Tibial artery (tissue), 4 donors: ENCODE data around the gene COA8.

Experiments
- DNase-seq, 2 donors: peaks; one replicate each; pipeline ENCODE4 v3.0.0-alpha.2; 2019
- H3K27ac ChIP-seq, 2 donors: fragments of 200-600 bp; sonication (generic) in 1 of 2; 1 replicate in 1 of 2; 2 replicates in 1 of 2; pipeline ENCODE4 v1.5.1; 2018 to 2019; ENCODE audit warnings: mild to moderate bottlenecking in 1 of 2
- H3K27me3 ChIP-seq, 2 donors: fragments of 200-600 bp; sonication (generic) in 1 of 2; one replicate each; pipeline versions ENCODE4 v1.5.1 to v1.6.0; 2016 to 2019
- H3K36me3 ChIP-seq, 3 donors: fragments of 200-600 bp; sonication (generic) in 2 of 3; one replicate each; pipeline ENCODE4 v1.5.1; 2016 to 2019; ENCODE audit warnings: mild to moderate bottlenecking in 2 of 3
- H3K4me1 ChIP-seq, 4 donors: fragments of 200-600 bp; sonication (generic) in 2 of 4; 1 replicate in 3 of 4; 2 replicates in 1 of 4; pipeline ENCODE4 v1.5.1; 2016 to 2019
- H3K4me3 ChIP-seq, 2 donors: fragments of 200-600 bp; sonication (generic) in 1 of 2; 1 replicate in 1 of 2; 2 replicates in 1 of 2; pipeline ENCODE4 v1.5.1; 2018 to 2019; ENCODE audit warnings: mild to moderate bottlenecking in 2 of 2
- H3K9me3 ChIP-seq, 3 donors: fragments of 200-600 bp; sonication (generic) in 1 of 3; one replicate each; pipeline ENCODE4 v1.5.1; 2016 to 2019
- CTCF ChIP-seq, 2 experiments: fragments of 200-600 bp in 1 of 2; fragments of 450-650 bp in 1 of 2; IDR thresholded peaks; one replicate each; pipeline ENCODE4 v1.5.1; 2017 to 2019; ENCODE audit warnings: antibody characterized with exemption in 2 of 2, mild to moderate bottlenecking in 1 of 2, moderate library complexity in 1 of 2
- intact Hi-C: fragments of 100-400 bp; cut with DNase I; formaldehyde crosslinking; loops from one replicate; pipeline ENCODE4 v1.15.0; 2023; ENCODE audit warnings: low total_unique reads

The COA8 gene

GRCh38 chr14:103613517-103613916 lies 50.8 kb downstream of the COA8 start:
- peaks cover 0 to 5% of the 10 kb centered on the region in 2 donors for H3K27me3 ChIP-seq
- no peaks in the 10 kb centered on the region for H3K36me3 ChIP-seq
- no peaks in the 10 kb centered on the region for H3K4me1 ChIP-seq
- TF ChIP-seq CTCF (IDR thresholded peaks at IDR 0.05), result no peak
- no peak overlapping the region for H3K27ac ChIP-seq
- no peak overlapping the region for H3K4me3 ChIP-seq
- no peak for DNase-seq
- intact Hi-C loops, result no loop called here
- peaks cover 0 to 7% (median 6%) of the 10 kb centered on the region in 3 donors for H3K9me3 ChIP-seq

- DNase-seq, result no peak
- intact Hi-C loops, result no loop called here
- Histone ChIP-seq H3K9me3 (no peaks in the 10 kb centered on the region), H3K27me3 (no peaks in the 10 kb centered on the region), H3K27ac (no peak overlapping the region), H3K36me3 (no peaks in the 10 kb centered on the region), H3K4me3 (no peak overlapping the region), H3K4me1 (no peaks in the 10 kb centered on the region)
- no peak for TF ChIP-seq CTCF (IDR thresholded peaks at IDR 0.05)
Observed at GRCh38 chr14:103616635-103617300, 54.0 kb downstream of the COA8 start.

GRCh38 chr14:103619057-103619456 lies 56.3 kb downstream of the COA8 start:
- Histone ChIP-seq H3K27me3 (no peaks in the 10 kb centered on the region), H3K9me3 (no peaks in the 10 kb centered on the region), H3K4me1 (peaks cover 3 to 7% (median 6%) of the 10 kb centered on the region in 4 donors), H3K36me3 (no peaks in the 10 kb centered on the region), H3K4me3 (no peak overlapping the region), H3K27ac (no peak overlapping the region)
- no peak for DNase-seq
- TF ChIP-seq CTCF (IDR thresholded peaks at IDR 0.05), result no peak
- intact Hi-C loops, result no loop called here

GRCh38 chr14:103621860-103622259 lies 59.1 kb downstream of the COA8 start:
- Histone ChIP-seq H3K36me3 (no peaks in the 10 kb centered on the region), H3K4me1 (peaks cover 6 to 26% (median 20%) of the 10 kb centered on the region in 4 donors), H3K27me3 (no peaks in the 10 kb centered on the region), H3K9me3 (no peaks in the 10 kb centered on the region), H3K27ac (no peak overlapping the region), H3K4me3 (no peak overlapping the region)
- TF ChIP-seq CTCF (IDR thresholded peaks at IDR 0.05), result no peak
- intact Hi-C loops, result no loop called here
- no peak for DNase-seq

- DNase-seq, result no peak
- intact Hi-C loops, result no loop called here
- Histone ChIP-seq H3K27me3 (no peaks in the 10 kb centered on the region), H3K4me3 (no peak overlapping the region), H3K27ac (peak overlapping the region in 1 of 2 donors; percentile 99), H3K36me3 (no peaks in the 10 kb centered on the region), H3K9me3 (no peaks in the 10 kb centered on the region), H3K4me1 (peaks cover 6 to 33% (median 28%) of the 10 kb centered on the region in 4 donors)
- peak in 1 of 2 experiments; percentile 9 for TF ChIP-seq CTCF (IDR thresholded peaks at IDR 0.05)
Observed at GRCh38 chr14:103623308-103623707, 60.5 kb downstream of the COA8 start.
